ENCODE measurements around the gene DLAT.

DNA sequence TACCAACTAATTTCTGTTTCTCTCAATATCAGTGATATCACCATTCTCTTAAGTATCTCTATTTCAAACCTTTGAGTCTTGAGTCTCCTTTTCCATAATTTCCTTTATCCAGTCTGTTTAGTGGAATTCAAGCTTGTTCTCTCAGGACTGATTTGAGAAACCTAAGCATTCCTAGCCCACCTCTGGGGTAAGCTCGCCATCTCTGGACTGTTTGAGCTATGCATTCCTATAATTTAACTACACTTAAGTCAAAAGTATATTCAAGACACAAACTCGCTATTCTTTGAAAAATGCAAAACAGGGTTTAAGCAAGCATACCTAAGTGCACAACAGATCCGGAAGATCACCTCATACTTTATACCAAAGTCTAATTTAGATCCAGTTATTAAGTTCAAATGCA is 2.1 kb upstream of the DLAT start:
- TF ChIP-seq POLR2A (IDR thresholded peaks at IDR 0.05; ENCODE audit: low read depth, low read length) (no peak), POLR2AphosphoS5 (IDR thresholded peaks at IDR 0.05; ENCODE audit: low read depth, low read length) (no peak), PAX5 (IDR thresholded peaks at IDR 0.05; ENCODE audit: insufficient read depth, low read length, severe bottlenecking) (no peak), POU2F2 (IDR thresholded peaks at IDR 0.05; ENCODE audit: low read depth, low read length) (no peak)

Data from GM12891 (cell line).